Mesenchymal stem cell (in vitro differentiated cells and primary cell): ENCODE results near the gene GTPBP3.

Experiments
- DNase-seq: peaks from one replicate; pipeline ENCODE4 v3.0.0-alpha.2; 2013
- H2AFZ ChIP-seq: one replicate; pipeline ENCODE4 v1.6.1; 2013; ENCODE audit warnings: low read depth, mild to moderate bottlenecking, control low read depth, inconsistent platforms, low read length, moderate library complexity
- H2AK5ac ChIP-seq: 2 replicates; pipeline ENCODE4 v1.6.1; 2013; ENCODE audit warnings: low read length, moderate library complexity, mild to moderate bottlenecking, inconsistent platforms; ENCODE audit not compliant: severe bottlenecking
- H2BK120ac ChIP-seq: one replicate; pipeline ENCODE4 v1.6.1; 2013; ENCODE audit warnings: low read depth, mild to moderate bottlenecking, inconsistent platforms, low read length, moderate library complexity
- H2BK12ac ChIP-seq, 2 experiments: one replicate each; pipeline ENCODE4 v1.6.1; 2013; ENCODE audit warnings: inconsistent platforms in 2 of 2, low read length in 2 of 2, mild to moderate bottlenecking in 2 of 2, moderate library complexity in 2 of 2, control low read depth in 1 of 2
- H2BK15ac ChIP-seq: one replicate; pipeline ENCODE4 v1.6.1; 2013; ENCODE audit warnings: mild to moderate bottlenecking, low read depth, inconsistent platforms; ENCODE audit not compliant: poor library complexity, severe bottlenecking
- H2BK5ac ChIP-seq: 2 replicates; pipeline ENCODE4 v1.6.1; 2013; ENCODE audit warnings: low read depth, mild to moderate bottlenecking, low read length, control low read depth, inconsistent platforms; ENCODE audit not compliant: poor library complexity, severe bottlenecking
- H3K14ac ChIP-seq, 2 experiments: one replicate each; pipeline ENCODE4 v1.6.1; 2013; ENCODE audit warnings: inconsistent platforms in 2 of 2, low read length in 2 of 2, control low read depth in 1 of 2, mild to moderate bottlenecking in 1 of 2, moderate library complexity in 1 of 2
- H3K18ac ChIP-seq, 2 experiments: one replicate each; pipeline ENCODE4 v1.6.1; 2013; ENCODE audit warnings: inconsistent platforms in 2 of 2, low read length in 2 of 2, control low read depth in 1 of 2, low read depth in 1 of 2, mild to moderate bottlenecking in 1 of 2
- H3K23ac ChIP-seq, 2 experiments: one replicate each; pipeline ENCODE4 v1.6.1; 2013; ENCODE audit warnings: inconsistent platforms in 2 of 2, low read length in 2 of 2, mild to moderate bottlenecking in 2 of 2, moderate library complexity in 2 of 2, control low read depth in 1 of 2
- H3K27ac ChIP-seq: 2 replicates; pipeline ENCODE4 v1.5.1; 2013; ENCODE audit warnings: mild to moderate bottlenecking, moderate library complexity, low read length, control low read depth, inconsistent platforms; ENCODE audit not compliant: poor library complexity, severe bottlenecking
- H3K27me3 ChIP-seq, 2 experiments: 2 replicates each; pipeline versions ENCODE4 v1.6.1 to v1.7.0; 2013; ENCODE audit warnings: low read length in 2 of 2, mild to moderate bottlenecking in 2 of 2, moderate library complexity in 2 of 2, control low read depth in 1 of 2, inconsistent platforms in 1 of 2; ENCODE audit not compliant: control insufficient read depth in 1 of 2, insufficient read depth in 1 of 2
- H3K36me3 ChIP-seq, 2 experiments: 2 replicates each; pipeline versions ENCODE4 v1.6.1 to v1.7.0; 2013; ENCODE audit warnings: low read length in 2 of 2, control low read depth in 1 of 2, inconsistent platforms in 1 of 2, low read depth in 1 of 2, mild to moderate bottlenecking in 1 of 2; ENCODE audit not compliant: insufficient read depth in 2 of 2, control insufficient read depth in 1 of 2
- H3K4ac ChIP-seq, 2 experiments: one replicate each; pipeline ENCODE4 v1.6.1; 2013; ENCODE audit warnings: inconsistent platforms in 2 of 2, low read length in 2 of 2, mild to moderate bottlenecking in 2 of 2, moderate library complexity in 2 of 2, control low read depth in 1 of 2, low read depth in 1 of 2
- H3K4me1 ChIP-seq: 2 replicates; pipeline ENCODE4 v1.6.1; 2013; ENCODE audit warnings: low read depth, low read length, control low read depth; ENCODE audit not compliant: control insufficient read depth, insufficient read depth
- H3K4me2 ChIP-seq: 2 replicates; pipeline ENCODE4 v1.6.1; 2013; ENCODE audit warnings: low read length, mild to moderate bottlenecking, inconsistent platforms; ENCODE audit not compliant: poor library complexity, severe bottlenecking
- H3K4me3 ChIP-seq, 2 experiments: 2 replicates each; pipeline versions ENCODE4 v1.5.1 to v1.7.0; 2013; ENCODE audit warnings: low read length in 2 of 2, mild to moderate bottlenecking in 2 of 2, control low read depth in 1 of 2, low read depth in 1 of 2; ENCODE audit not compliant: insufficient read depth in 1 of 2
- H3K79me1 ChIP-seq: replicated peaks from 2 replicates; pipeline ENCODE4 v1.6.1; 2013; ENCODE audit warnings: mild to moderate bottlenecking, control low read depth, low read length, inconsistent platforms; ENCODE audit not compliant: poor library complexity, severe bottlenecking
- H3K9ac ChIP-seq: 2 replicates; pipeline ENCODE4 v1.7.0; 2013; ENCODE audit warnings: mild to moderate bottlenecking, low read length, moderate library complexity
- H3K9me3 ChIP-seq: 2 replicates; pipeline ENCODE4 v1.7.0; 2013; ENCODE audit warnings: mild to moderate bottlenecking, low read length; ENCODE audit not compliant: control insufficient read depth
- H4K8ac ChIP-seq: one replicate; pipeline ENCODE4 v1.6.1; 2013; ENCODE audit warnings: inconsistent platforms, mild to moderate bottlenecking, low read length, moderate library complexity
- H4K91ac ChIP-seq: one replicate; pipeline ENCODE4 v1.6.1; 2013; ENCODE audit warnings: mild to moderate bottlenecking, low read length, inconsistent platforms
- WGBS: methylation state at CpG from one replicate; pipeline ENCODE4 v1.1.7; 2013; ENCODE audit warnings: mixed read lengths; 5-methylcytosine and 5-hydroxymethylcytosine counted together

The GTPBP3 gene

GRCh38 chr19:17325133-17325532 is 12.2 kb upstream of the GTPBP3 start:
- no peak overlapping the region for H4K91ac ChIP-seq

DNA sequence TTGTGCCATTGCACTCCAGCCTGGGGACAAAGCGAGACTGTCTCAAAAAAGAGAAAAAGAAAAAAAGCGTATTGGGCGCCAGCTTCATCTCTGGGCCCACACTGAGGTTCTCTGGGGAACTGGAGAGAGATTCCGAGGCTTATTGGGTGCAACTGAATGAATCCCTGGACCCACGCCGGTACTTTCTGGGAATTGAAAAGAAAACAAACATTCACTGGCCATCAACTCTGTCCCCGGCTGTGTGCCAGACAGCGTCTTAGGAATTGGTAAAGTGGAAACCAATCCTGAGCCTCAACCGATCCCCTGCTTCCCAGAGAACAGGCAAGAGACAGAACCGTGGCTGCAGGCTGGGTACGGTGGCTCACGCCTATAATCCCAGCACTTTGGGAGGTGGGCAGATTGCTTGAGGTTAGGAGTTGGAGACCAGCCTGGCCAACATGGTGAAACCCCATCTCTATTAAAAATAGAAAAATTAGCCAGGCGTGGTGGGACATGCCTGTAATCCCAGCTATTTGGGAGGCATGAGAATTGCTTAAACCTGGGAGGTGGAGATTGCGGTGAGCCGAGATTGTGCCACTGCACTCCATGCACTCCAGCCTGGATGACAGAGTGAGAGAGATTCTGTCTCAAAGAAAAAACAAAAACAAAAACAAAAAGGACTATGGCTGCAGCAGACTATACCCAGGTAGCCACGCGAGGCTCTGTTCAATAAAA is 11.3 kb upstream of the GTPBP3 start:
- H2BK12ac ChIP-seq: no peak overlapping the region
- peaks cover 42% of the 10 kb centered on the region for H3K4me1 ChIP-seq
- H3K4ac ChIP-seq: no peak overlapping the region
- no peaks in the 10 kb centered on the region for H3K27me3 ChIP-seq
- H3K36me3 ChIP-seq: peaks cover 30 to 62% of the 10 kb centered on the region in 2 experiments
- H3K14ac ChIP-seq: no peak overlapping the region
- no peak overlapping the region for H4K91ac ChIP-seq
- H3K9ac ChIP-seq: no peak overlapping the region
- no peak overlapping the region for H2BK5ac ChIP-seq
- no peak overlapping the region for H2AFZ ChIP-seq
- peaks cover 13% of the 10 kb centered on the region for H3K79me1 ChIP-seq
- H3K23ac ChIP-seq: no peak overlapping the region
- no peak overlapping the region for H3K4me3 ChIP-seq
- H2BK120ac ChIP-seq: no peak overlapping the region
- no peak for DNase-seq
- no peak overlapping the region for H2BK15ac ChIP-seq
- H3K27ac ChIP-seq: peak overlapping the region; percentile 50
- H2AK5ac ChIP-seq: no peak overlapping the region
- no peaks in the 10 kb centered on the region for H3K9me3 ChIP-seq
- WGBS: 95% methylated on average over 14 of the region's 17 CpGs
- H3K18ac ChIP-seq: no peak overlapping the region
- no peak overlapping the region for H4K8ac ChIP-seq
- H3K4me2 ChIP-seq: peak overlapping the region; percentile 23

More at GRCh38 chr19:17325133-17325532, 12.2 kb upstream of the GTPBP3 start:
- Histone ChIP-seq H3K14ac (no peak overlapping the region), H2BK15ac (no peak overlapping the region), H3K4ac (no peak overlapping the region), H2AFZ (no peak overlapping the region), H2BK120ac (no peak overlapping the region), H3K27ac (no peak overlapping the region), H3K27me3 (no peaks in the 10 kb centered on the region), H3K79me1 (peaks cover 17% of the 10 kb centered on the region), H3K36me3 (peaks cover 31 to 62% of the 10 kb centered on the region in 2 experiments), H2BK5ac (no peak overlapping the region), H3K18ac (no peak overlapping the region), H3K9ac (no peak overlapping the region), H2BK12ac (no peak overlapping the region), H2AK5ac (no peak overlapping the region), H3K4me1 (peaks cover 40% of the 10 kb centered on the region), H3K4me2 (no peak overlapping the region), H3K23ac (no peak overlapping the region), H4K8ac (no peak overlapping the region), H3K4me3 (no peak overlapping the region), H3K9me3 (no peaks in the 10 kb centered on the region)
- DNase-seq: no peak
- WGBS: 96% methylated on average over 20 of the region's 20 CpGs

DNA sequence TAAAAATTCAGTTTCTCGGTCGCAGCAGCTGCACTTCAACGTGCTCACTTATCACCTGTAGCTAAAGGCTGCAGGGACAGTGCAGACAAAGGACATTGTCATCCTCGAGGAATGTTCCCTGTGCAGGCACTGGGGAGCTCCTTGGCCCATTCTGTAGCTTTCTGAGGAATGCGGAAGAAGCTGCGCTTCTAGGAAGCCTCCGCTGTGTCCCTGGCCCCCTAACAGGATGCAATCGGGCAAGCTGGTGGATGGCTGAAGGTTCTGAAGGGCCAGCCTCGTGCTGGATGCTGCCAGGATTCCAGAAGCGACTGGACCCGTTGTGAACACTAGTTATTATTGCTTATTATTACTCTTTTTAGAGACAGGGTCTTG is 10.8 kb upstream of the GTPBP3 start:
- no peaks in the 10 kb centered on the region for H3K27me3 ChIP-seq
- H3K4me2 ChIP-seq: peak overlapping the region; percentile 23
- H4K8ac ChIP-seq: no peak overlapping the region
- H3K9me3 ChIP-seq: no peaks in the 10 kb centered on the region
- H2BK12ac ChIP-seq: no peak overlapping the region
- no peak overlapping the region for H2BK120ac ChIP-seq
- no peak overlapping the region for H2BK15ac ChIP-seq
- no peak overlapping the region for H3K4me3 ChIP-seq
- H2BK5ac ChIP-seq: no peak overlapping the region
- no peak overlapping the region for H3K18ac ChIP-seq
- peaks cover 41% of the 10 kb centered on the region for H3K4me1 ChIP-seq
- H4K91ac ChIP-seq: no peak overlapping the region
- no peak overlapping the region for H2AK5ac ChIP-seq
- WGBS: 92% methylated on average over 11 of the region's 11 CpGs
- H2AFZ ChIP-seq: no peak overlapping the region
- peaks cover 11% of the 10 kb centered on the region for H3K79me1 ChIP-seq
- no peak overlapping the region for H3K14ac ChIP-seq
- H3K9ac ChIP-seq: no peak overlapping the region
- no peak for DNase-seq
- peaks cover 27 to 59% of the 10 kb centered on the region in 2 experiments for H3K36me3 ChIP-seq
- no peak overlapping the region for H3K4ac ChIP-seq
- no peak overlapping the region for H3K23ac ChIP-seq
- peak overlapping the region; percentile 50 for H3K27ac ChIP-seq

GRCh38 chr19:17327068-17327653 is 10.2 kb upstream of the GTPBP3 start:
- no peak overlapping the region for H3K23ac ChIP-seq
- H3K4me3 ChIP-seq: no peak overlapping the region
- H3K18ac ChIP-seq: no peak overlapping the region
- H2AK5ac ChIP-seq: no peak overlapping the region
- H4K91ac ChIP-seq: no peak overlapping the region
- peaks cover 21 to 53% of the 10 kb centered on the region in 2 experiments for H3K36me3 ChIP-seq
- DNase-seq: no peak
- H3K27me3 ChIP-seq: no peaks in the 10 kb centered on the region
- H2AFZ ChIP-seq: no peak overlapping the region
- H3K4me2 ChIP-seq: no peak overlapping the region
- 84% methylated on average over 27 of the region's 27 CpGs for WGBS
- no peak overlapping the region for H2BK12ac ChIP-seq
- no peak overlapping the region for H3K9ac ChIP-seq
- no peak overlapping the region for H4K8ac ChIP-seq
- H3K79me1 ChIP-seq: peaks cover 7% of the 10 kb centered on the region
- H3K4ac ChIP-seq: no peak overlapping the region
- H3K14ac ChIP-seq: no peak overlapping the region
- peak overlapping the region; percentile 20 for H3K27ac ChIP-seq
- H2BK15ac ChIP-seq: no peak overlapping the region
- H2BK120ac ChIP-seq: no peak overlapping the region
- H2BK5ac ChIP-seq: no peak overlapping the region
- H3K4me1 ChIP-seq: peaks cover 38% of the 10 kb centered on the region
- H3K9me3 ChIP-seq: no peaks in the 10 kb centered on the region
